ENCODE data around the gene TMEM41B. TPM values are rescaled to one million over a fixed set of nuclear protein-coding genes. Genes with fewer than 3 reads are reported as not detected.

Gene TMEM41B
- polyA plus RNA-seq, 1 donor (not counting 4 experiments of a cell fraction or from before 2014, with no cell fraction given), result 69.3 TPM

- Histone ChIP-seq H3K9me1 (ENCODE audit: control insufficient read depth, extremely low read depth, insufficient read depth, low read length) (no peaks in the 10 kb centered on the region), H3K4me1 (ENCODE audit: control insufficient read depth, extremely low read depth, insufficient read depth, low read length) (no peaks in the 10 kb centered on the region), H3K27me3 (ENCODE audit: control insufficient read depth, extremely low read depth, insufficient read depth, low read length) (no peaks in the 10 kb centered on the region), H2AFZ (ENCODE audit: control insufficient read depth, low read length) (no peak overlapping the region), H4K20me1 (ENCODE audit: control insufficient read depth, extremely low read depth, insufficient read depth, low read length) (no peaks in the 10 kb centered on the region), H3K27ac (ENCODE audit: control insufficient read depth, insufficient read depth, low read length) (no peak overlapping the region), H3K36me3 (ENCODE audit: control insufficient read depth in 2 of 2, extremely low read depth in 1 of 2, insufficient read depth in 2 of 2, low read length in 2 of 2) (no peaks in the 10 kb centered on the region), H3K4me3 (ENCODE audit: control insufficient read depth in 2 of 3, extremely low read depth in 1 of 3, insufficient read depth in 2 of 3, low read depth in 1 of 3, low read length in 3 of 3) (no peak overlapping the region), H3K4me2 (ENCODE audit: control insufficient read depth, extremely low read depth, insufficient read depth, low read depth, low read length) (no peak overlapping the region), H3K9me3 (ENCODE audit: control insufficient read depth, low read depth, low read length) (no peaks in the 10 kb centered on the region), H3K9ac (ENCODE audit: control insufficient read depth, extremely low read depth, insufficient read depth, low read length) (no peak overlapping the region), H3K79me2 (ENCODE audit: control insufficient read depth, insufficient read depth, low read length) (no peaks in the 10 kb centered on the region)
- DNase-seq (ENCODE audit: low read depth, low spot score), result no peak
- FAIRE-seq, result no peak
- no peak for TF ChIP-seq EZH2 (IDR thresholded peaks at IDR 0.05; ENCODE audit: low read length)
- no peak for TF ChIP-seq CTCF (optimal IDR thresholded peaks at IDR 0.05 in 1 of 3, IDR thresholded peaks at IDR 0.05 in 1 of 3, conservative IDR thresholded peaks at IDR 0.05 in 1 of 3; ENCODE audit: extremely low read depth in 1 of 3, insufficient read depth in 2 of 3, low read length in 3 of 3)
- dilution Hi-C loops (cut with MboI; ENCODE audit: extremely low pct_ligation_motif_present, low sequenced_read_pairs), result no loop called here
Observed at GRCh38 chr11:9273376-9274336, 40.7 kb downstream of the TMEM41B start.

- H3K9me3 ChIP-seq (ENCODE audit: control insufficient read depth, low read depth, low read length), result no peaks in the 10 kb centered on the region
- H3K36me3 ChIP-seq (ENCODE audit: control insufficient read depth in 2 of 2, extremely low read depth in 1 of 2, insufficient read depth in 2 of 2, low read length in 2 of 2), result no peaks in the 10 kb centered on the region
- no peaks in the 10 kb centered on the region for H3K4me1 ChIP-seq (ENCODE audit: control insufficient read depth, extremely low read depth, insufficient read depth, low read length)
- H3K27ac ChIP-seq (ENCODE audit: control insufficient read depth, insufficient read depth, low read length), result no peak overlapping the region
- dilution Hi-C loops (cut with MboI; ENCODE audit: extremely low pct_ligation_motif_present, low sequenced_read_pairs), result no loop called here
- no peak for DNase-seq (ENCODE audit: low read depth, low spot score)
- H3K4me3 ChIP-seq (ENCODE audit: control insufficient read depth in 2 of 3, extremely low read depth in 1 of 3, insufficient read depth in 2 of 3, low read depth in 1 of 3, low read length in 3 of 3), result no peak overlapping the region
- FAIRE-seq, result no peak
- H3K9me1 ChIP-seq (ENCODE audit: control insufficient read depth, extremely low read depth, insufficient read depth, low read length), result no peaks in the 10 kb centered on the region
- H3K27me3 ChIP-seq (ENCODE audit: control insufficient read depth, extremely low read depth, insufficient read depth, low read length), result no peaks in the 10 kb centered on the region
- H2AFZ ChIP-seq (ENCODE audit: control insufficient read depth, low read length), result no peak overlapping the region
- H3K4me2 ChIP-seq (ENCODE audit: control insufficient read depth, extremely low read depth, insufficient read depth, low read depth, low read length), result no peak overlapping the region
- TF ChIP-seq EZH2 (IDR thresholded peaks at IDR 0.05; ENCODE audit: low read length) (no peak), CTCF (optimal IDR thresholded peaks at IDR 0.05 in 1 of 3, IDR thresholded peaks at IDR 0.05 in 1 of 3, conservative IDR thresholded peaks at IDR 0.05 in 1 of 3; ENCODE audit: extremely low read depth in 1 of 3, insufficient read depth in 2 of 3, low read length in 3 of 3) (no peak)
- H4K20me1 ChIP-seq (ENCODE audit: control insufficient read depth, extremely low read depth, insufficient read depth, low read length), result no peaks in the 10 kb centered on the region
- no peak overlapping the region for H3K9ac ChIP-seq (ENCODE audit: control insufficient read depth, extremely low read depth, insufficient read depth, low read length)
- peaks cover 3% of the 10 kb centered on the region for H3K79me2 ChIP-seq (ENCODE audit: control insufficient read depth, insufficient read depth, low read length)
Observed at GRCh38 chr11:9269492-9270013, 44.8 kb downstream of the TMEM41B start.

All from keratinocyte (primary cell).